Posterior cingulate gyrus (tissue), 11 donors: ENCODE data around the gene CHST15.

ENCODE experiments used
- DNase-seq, 10 donors: peaks; one replicate each; pipeline versions ENCODE4 v3.0.0 to v3.0.0-alpha.2; 2020 to 2021; ENCODE audit warnings: mixed read lengths in 3 of 10
- intact Hi-C: fragments of 100-400 bp; cut with DNase I; formaldehyde crosslinking; loops from one replicate; pipeline ENCODE4 v1.15.1; 2023

Gene CHST15

GRCh38 chr10:124007102-124007772 is 86.2 kb downstream of the CHST15 start:
- peak in 3 of 10 donors; percentile 2 to 67 (median 65) for DNase-seq
- intact Hi-C loops: no loop called here

DNA sequence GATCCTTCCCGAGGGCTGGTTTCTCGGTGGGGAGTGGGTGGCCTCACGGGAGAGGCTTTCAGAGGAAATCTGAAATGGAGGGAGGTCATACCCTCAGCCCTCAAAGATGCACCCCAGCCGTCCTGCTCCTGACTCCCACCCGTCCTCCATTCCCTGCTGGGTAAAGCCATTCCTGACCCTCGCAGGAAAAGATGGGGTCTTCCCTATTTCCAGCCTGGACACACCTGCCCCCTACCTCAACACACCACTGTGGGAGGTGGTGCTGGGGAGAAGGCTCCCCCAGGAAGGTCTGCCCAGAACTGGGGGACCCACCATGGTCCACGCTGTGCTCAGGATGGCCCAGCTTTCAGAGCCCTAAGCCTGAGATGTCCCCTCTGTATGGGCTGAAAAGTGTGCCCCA is 86.9 kb downstream of the CHST15 start:
- intact Hi-C loops: no loop called here
- DNase-seq: peak in 1 of 10 donors; percentile 2

DNA sequence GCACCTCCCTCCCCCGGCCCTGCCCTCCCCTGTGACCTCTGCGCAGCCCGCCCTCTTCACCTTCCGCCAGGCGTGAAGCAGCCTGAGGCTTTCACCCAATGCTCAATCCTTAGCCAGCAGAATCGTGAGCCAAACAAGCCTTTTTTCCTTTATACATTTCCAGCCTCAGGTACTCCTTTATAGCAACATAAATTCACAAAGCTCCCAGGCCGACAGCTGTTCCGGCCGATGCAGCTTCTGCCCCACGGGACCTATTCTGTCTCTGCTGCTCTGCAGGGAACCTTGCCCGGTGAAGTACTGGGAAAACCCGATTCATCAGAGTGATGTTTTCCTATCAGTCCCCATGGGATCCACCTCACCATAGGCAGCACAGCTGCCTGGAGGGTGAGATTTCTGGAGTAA is 87.4 kb downstream of the CHST15 start:
- intact Hi-C loops: no loop called here
- DNase-seq: peak in 1 of 10 donors; percentile 5

DNA sequence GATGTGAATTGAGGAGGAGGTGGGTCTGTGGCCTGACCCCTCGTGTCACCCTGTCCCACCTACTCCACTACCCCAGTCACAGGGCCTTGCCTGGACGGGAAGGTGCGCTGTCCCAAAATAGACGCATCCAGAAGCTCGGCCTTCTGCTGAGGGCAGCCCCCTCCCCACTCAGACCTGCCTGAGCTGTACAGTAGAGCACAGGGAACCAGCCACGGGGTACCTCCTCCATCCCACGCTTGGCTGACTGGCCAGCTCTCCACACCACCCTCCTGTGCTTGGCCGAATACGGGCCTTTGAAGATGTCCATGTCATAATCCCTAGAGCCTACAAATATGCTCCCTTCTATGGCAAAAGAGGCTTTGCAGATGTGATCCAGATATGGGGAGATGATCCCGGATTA is 88.3 kb downstream of the CHST15 start:
- intact Hi-C loops: no loop called here
- DNase-seq: peak in 2 of 10 donors; percentile 55 to 64

DNA sequence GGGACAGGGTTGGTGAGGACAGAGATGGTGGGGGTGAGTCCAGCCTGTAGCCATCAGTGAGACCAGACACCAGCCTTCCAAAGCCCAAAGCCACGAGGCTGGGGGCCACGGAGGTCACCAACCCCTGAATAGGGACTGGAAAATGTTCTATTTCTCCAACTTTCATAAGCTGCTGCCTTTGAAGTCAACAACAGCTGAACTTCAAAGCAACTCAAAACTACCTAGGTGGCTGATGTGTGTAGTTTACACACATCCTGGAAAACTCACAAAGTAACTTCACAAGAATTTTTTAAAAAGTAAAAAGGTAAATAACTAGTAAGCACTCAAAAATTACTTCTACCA is 88.8 kb downstream of the CHST15 start:
- intact Hi-C loops: no loop called here
- no peak for DNase-seq

GRCh38 chr10:124003871-124004662 is 89.3 kb downstream of the CHST15 start:
- peak in 3 of 10 donors; percentile 4 to 62 (median 9) for DNase-seq
- intact Hi-C loops: no loop called here

DNA sequence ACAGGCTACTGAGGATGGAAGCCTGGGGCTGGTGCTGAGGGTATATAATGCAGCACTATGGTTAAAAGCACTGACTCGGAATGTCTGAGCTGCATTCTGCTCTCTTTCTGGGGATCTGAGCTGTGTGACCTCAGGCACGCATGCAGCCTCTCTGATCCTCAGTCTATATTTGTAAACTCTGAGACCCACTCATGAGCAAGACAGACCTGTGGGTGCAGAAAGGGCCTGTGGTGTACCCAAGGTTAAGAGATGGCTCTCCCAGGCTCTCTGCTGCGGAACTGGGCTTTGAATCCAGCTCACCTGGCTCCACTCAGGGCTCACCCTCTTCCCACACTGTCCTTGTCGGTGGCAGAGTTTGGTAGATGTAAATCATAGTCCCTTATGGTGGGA is 89.9 kb downstream of the CHST15 start:
- no peak for DNase-seq

GRCh38 chr10:124003070-124003419 is 90.4 kb downstream of the CHST15 start:
- DNase-seq: peak in 2 of 10 donors; percentile 7 to 60
- intact Hi-C loops: no loop called here

More for the DNA sequence above, 89.9 kb downstream of the CHST15 start:
- intact Hi-C loops: no loop called here

GRCh38 chr10:124002391-124003069 is 90.9 kb downstream of the CHST15 start:
- DNase-seq: peak in 1 of 10 donors; percentile 2

GRCh38 chr10:124001391-124002148 is 91.8 kb downstream of the CHST15 start:
- intact Hi-C loops: no loop called here
- peak in 2 of 10 donors; percentile 6 to 79 for DNase-seq

More at GRCh38 chr10:124002391-124003069, 90.9 kb downstream of the CHST15 start:
- intact Hi-C loops: no loop called here

- intact Hi-C loops: no loop called here
- DNase-seq: peak in 2 of 10 donors; percentile 8 to 75
Measured at GRCh38 chr10:124000792-124001201, 92.6 kb downstream of the CHST15 start.

DNA sequence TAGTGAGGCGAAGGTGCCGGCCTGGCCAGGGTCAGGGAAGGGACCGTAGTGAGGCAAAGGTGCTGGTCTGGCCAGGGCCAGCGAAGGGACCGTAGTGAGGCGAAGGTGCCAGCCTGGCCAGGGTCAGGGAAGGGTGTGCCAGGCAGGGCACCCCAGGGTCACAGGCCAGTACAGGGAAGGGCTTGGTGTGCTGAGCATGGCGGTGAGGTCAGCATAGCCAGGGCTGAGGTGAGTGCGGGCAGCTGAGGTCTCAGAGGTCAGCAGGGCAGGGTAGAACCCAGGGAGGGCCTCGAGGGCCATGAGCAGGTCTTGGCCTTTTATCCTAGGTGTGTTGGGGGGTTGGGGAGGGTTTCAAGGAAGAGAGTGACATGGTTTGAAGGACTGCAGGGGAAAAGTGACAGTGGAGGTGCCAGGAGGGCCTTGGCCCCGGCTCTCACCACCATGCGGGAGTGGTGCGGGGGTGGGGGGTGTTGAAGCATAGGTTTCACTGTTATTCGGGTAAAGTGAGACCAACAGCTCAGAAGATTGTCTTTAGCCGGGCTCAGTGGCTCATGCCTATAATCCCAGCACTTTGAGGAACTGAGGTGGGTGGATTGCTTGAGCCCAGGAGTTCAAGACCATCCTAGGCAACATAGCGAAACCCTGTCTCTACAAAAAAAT is 93.3 kb downstream of the CHST15 start:
- intact Hi-C loops: loop anchor here (5.0 kb wide), 1 partner anchor 92 kb away; the partner anchor contains the start of gene CHST15
- peak in 2 of 10 donors; percentile 12 to 77 for DNase-seq

- intact Hi-C loops: loop anchor here (5.0 kb wide), 1 partner anchor 93 kb away; the partner anchor contains the start of gene CHST15
- peak in 1 of 10 donors; percentile 5 for DNase-seq
Measured at GRCh38 chr10:123999261-123999660, 94.1 kb downstream of the CHST15 start.

GRCh38 chr10:123998197-123999141 is 94.9 kb downstream of the CHST15 start:
- DNase-seq: no peak
- intact Hi-C loops: loop anchor here (5.0 kb wide), 1 partner anchor 94 kb away; the partner anchor contains the start of gene CHST15

GRCh38 chr10:123997486-123998196 is 95.8 kb downstream of the CHST15 start:
- intact Hi-C loops: loop anchor here (5.0 kb wide), 1 partner anchor 95 kb away; the partner anchor contains the start of gene CHST15
- DNase-seq: peak in 3 of 10 donors; percentile 27 to 77 (median 68)

DNA sequence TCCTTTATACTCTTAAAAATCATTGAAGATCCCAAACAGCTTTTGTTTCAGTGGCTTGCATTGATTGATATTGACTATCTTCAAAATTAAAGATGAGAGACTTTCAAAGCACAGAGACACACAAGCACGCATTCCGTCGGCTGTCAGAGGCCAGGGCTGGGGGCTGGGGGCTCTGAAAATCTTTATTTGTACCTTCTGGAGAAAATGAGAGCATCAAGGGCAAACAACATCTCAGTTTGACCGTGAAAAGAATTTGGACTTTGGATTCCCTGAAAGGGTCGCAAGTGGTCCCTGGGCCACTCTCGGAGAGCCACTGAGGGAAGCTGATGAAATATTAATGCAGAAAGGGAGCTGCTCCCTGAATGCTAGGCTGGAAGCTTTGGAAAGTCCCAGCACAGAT is 96.4 kb downstream of the CHST15 start:
- intact Hi-C loops: loop anchor here (5.0 kb wide), 1 partner anchor 95 kb away; the partner anchor contains the start of gene CHST15
- DNase-seq: no peak

DNA sequence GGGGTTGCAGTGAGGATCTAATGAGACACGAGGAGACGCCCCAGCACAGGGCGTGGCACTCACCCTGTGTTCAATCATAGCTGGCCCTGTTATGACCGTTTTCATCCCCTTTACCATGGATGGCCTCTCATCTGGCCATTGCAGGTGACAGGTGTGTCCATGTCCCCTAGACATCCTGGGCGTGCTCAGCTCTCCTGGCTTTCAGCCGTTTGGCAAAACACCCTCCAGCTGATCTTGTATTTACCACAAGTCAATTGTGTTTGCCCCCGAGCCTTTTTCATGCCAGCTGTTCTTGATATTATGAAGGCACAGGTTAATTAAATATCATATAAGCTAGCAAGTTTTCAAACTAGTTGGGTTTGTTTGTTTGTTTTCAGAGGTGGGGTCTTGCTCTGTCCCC is 97.1 kb downstream of the CHST15 start:
- DNase-seq: no peak
- intact Hi-C loops: loop anchor here (5.0 kb wide), 1 partner anchor 96 kb away; the partner anchor contains the start of gene CHST15
